ENCODE results near the gene GPER1.

DNA sequence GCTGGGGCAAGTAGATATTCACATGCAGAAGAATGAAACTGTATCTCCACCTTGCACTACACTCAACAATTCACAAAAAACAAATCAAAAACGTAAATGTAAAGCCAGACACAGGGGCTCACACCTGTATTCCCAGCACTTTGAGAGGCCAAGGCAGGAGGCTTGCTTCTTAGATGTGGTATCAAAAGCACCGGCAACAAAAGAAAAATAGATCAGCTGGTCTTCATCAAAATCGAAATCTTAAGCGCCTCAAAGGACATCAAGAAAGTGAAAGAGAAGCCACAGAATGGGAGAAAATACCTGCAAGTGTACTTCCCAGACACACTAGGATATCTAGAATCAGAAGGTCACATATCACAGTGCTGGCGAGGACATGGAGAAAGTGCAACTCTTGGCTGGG is 31.3 kb downstream of the GPER1 start:
- TF ChIP-seq, protein P1, sequence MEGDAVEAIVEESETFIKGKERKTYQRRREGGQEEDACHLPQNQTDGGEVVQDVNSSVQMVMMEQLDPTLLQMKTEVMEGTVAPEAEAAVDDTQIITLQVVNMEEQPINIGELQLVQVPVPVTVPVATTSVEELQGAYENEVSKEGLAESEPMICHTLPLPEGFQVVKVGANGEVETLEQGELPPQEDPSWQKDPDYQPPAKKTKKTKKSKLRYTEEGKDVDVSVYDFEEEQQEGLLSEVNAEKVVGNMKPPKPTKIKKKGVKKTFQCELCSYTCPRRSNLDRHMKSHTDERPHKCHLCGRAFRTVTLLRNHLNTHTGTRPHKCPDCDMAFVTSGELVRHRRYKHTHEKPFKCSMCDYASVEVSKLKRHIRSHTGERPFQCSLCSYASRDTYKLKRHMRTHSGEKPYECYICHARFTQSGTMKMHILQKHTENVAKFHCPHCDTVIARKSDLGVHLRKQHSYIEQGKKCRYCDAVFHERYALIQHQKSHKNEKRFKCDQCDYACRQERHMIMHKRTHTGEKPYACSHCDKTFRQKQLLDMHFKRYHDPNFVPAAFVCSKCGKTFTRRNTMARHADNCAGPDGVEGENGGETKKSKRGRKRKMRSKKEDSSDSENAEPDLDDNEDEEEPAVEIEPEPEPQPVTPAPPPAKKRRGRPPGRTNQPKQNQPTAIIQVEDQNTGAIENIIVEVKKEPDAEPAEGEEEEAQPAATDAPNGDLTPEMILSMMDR (IDR thresholded peaks at IDR 0.05; ENCODE audit: low read length), result no peak
- TF ChIP-seq EZH2 (IDR thresholded peaks at IDR 0.05; ENCODE audit: borderline replicate concordance, low read length), result no peak
